PC-3 (cell line): ENCODE results near the gene CES3. TPM values are rescaled to one million over a fixed set of nuclear protein-coding genes. Genes with fewer than 3 reads are reported as not detected.
A peak's percentile ranks its signal among the peaks of the same experiment; 100 is the strongest.

Experiments used
- ATAC-seq: fragments of 200-7000 bp; cut with Tn5 transposase; 2 replicates; pipeline ENCODE4 v1.9.1; 2020; ENCODE audit warnings: mild to moderate bottlenecking, moderate library complexity
- BruUV-seq: library from RNA; stranded (reverse); fragments of 400-500 nt; replicated peaks from 2 replicates; lab custom pipeline; 2021; lab: Mats Ljungman, UMichigan
- CTCF ChIA-PET: fragments of 300-600 bp; sonication (Branson Sonifier 250); formaldehyde crosslinking; loops from one replicate; lab custom pipeline; 2022; ENCODE audit warnings: antibody characterized with exemption; lab: Charles Lee
- POLR2A ChIA-PET: fragments of 300-600 bp; sonication (Branson Sonifier 250); formaldehyde crosslinking; loops from one replicate; lab custom pipeline; 2022; ENCODE audit warnings: antibody characterized with exemption; ENCODE audit not compliant: unreplicated experiment; lab: Charles Lee
- DNase-seq: peaks from one replicate; pipeline ENCODE4 v3.0.0-alpha.2; 2015
- H2AFZ ChIP-seq: fragments of 300-600 bp; sonication (generic); 2 replicates; pipeline ENCODE4 v1.6.0; 2016; ENCODE audit warnings: antibody characterized with exemption, low read length
- H3F3A ChIP-seq: fragments of 300-600 bp; sonication (generic); one replicate; pipeline ENCODE4 v1.6.0; 2017; ENCODE audit warnings: antibody characterized with exemption, low read length, control low read depth, mild to moderate bottlenecking; ENCODE audit not compliant: unreplicated experiment
- H3K27ac ChIP-seq: fragments of 300-600 bp; sonication (generic); 2 replicates; pipeline ENCODE4 v1.5.1; 2016; ENCODE audit warnings: mild to moderate bottlenecking, low read length
- H3K27me3 ChIP-seq: fragments of 300-600 bp; sonication (generic); 2 replicates; pipeline ENCODE4 v1.6.1; 2016; ENCODE audit warnings: low read length, mixed read lengths
- H3K36me3 ChIP-seq: fragments of 300-600 bp; sonication (generic); 2 replicates; pipeline ENCODE4 v1.6.1; 2016; ENCODE audit warnings: low read depth, mixed run types, low read length, mixed read lengths
- H3K4me1 ChIP-seq: fragments of 300-600 bp; sonication (generic); 2 replicates; pipeline ENCODE4 v1.5.1; 2016; ENCODE audit warnings: low read length; ENCODE audit not compliant: insufficient read depth
- H3K4me2 ChIP-seq: fragments of 300-600 bp; sonication (generic); 2 replicates; pipeline ENCODE4 v1.6.0; 2016; ENCODE audit warnings: low read length
- H3K4me3 ChIP-seq: fragments of 300-600 bp; sonication (generic); 2 replicates; pipeline ENCODE4 v1.5.1; 2016; ENCODE audit warnings: mild to moderate bottlenecking, low read length, mixed read lengths
- H3K79me2 ChIP-seq: fragments of 300-600 bp; sonication (generic); 2 replicates; pipeline ENCODE4 v1.6.1; 2017; ENCODE audit warnings: low read length, mixed read lengths
- H3K9ac ChIP-seq: fragments of 300-600 bp; sonication (generic); 2 replicates; pipeline ENCODE4 v1.6.0; 2016; ENCODE audit warnings: mild to moderate bottlenecking, low read length
- H3K9me2 ChIP-seq: fragments of 300-600 bp; sonication (generic); replicated peaks from 2 replicates; pipeline ENCODE4 v1.6.1; 2016; ENCODE audit warnings: mixed run types, low read length, mixed read lengths
- H3K9me3 ChIP-seq: fragments of 300-600 bp; sonication (generic); 2 replicates; pipeline ENCODE4 v1.6.1; 2016; ENCODE audit warnings: low read length, mixed read lengths
- H4K20me1 ChIP-seq: fragments of 300-600 bp; sonication (generic); 2 replicates; pipeline ENCODE4 v1.6.1; 2016; ENCODE audit warnings: low read length, mixed read lengths
- CTCF ChIP-seq: fragments of 300-600 bp; sonication (generic); conservative IDR thresholded peaks from 2 replicates; pipeline ENCODE4 v1.5.1; 2017; ENCODE audit warnings: antibody characterized with exemption, low read depth, mild to moderate bottlenecking, low read length
- EZH2 ChIP-seq: fragments of 300-600 bp; sonication (generic); IDR thresholded peaks from one replicate; pipeline ENCODE4 v1.6.1; 2017; ENCODE audit warnings: antibody characterized with exemption, mild to moderate bottlenecking, low read length; ENCODE audit not compliant: unreplicated experiment
- EZH2phosphoT487 ChIP-seq: fragments of 300-600 bp; sonication (generic); IDR thresholded peaks from 2 replicates; pipeline ENCODE4 v1.6.1; 2018; ENCODE audit warnings: mild to moderate bottlenecking, antibody characterized with exemption, low read length, borderline replicate concordance
- intact Hi-C: fragments of 100-400 bp; cut with micrococcal nuclease; formaldehyde crosslinking; loops from 2 replicates; pipeline ENCODE4 v1.9.0; 2023
- total RNA-seq: library from RNA; depleted of rRNA; stranded (reverse); fragments of >200 nt; gene quantifications from 2 replicates; pipeline ENCODE4 v1.2.3, GENCODE V29; 2014

CES3 gene
- total RNA-seq, 1 experiment from 2014 or later, result 0.26 TPM

DNA sequence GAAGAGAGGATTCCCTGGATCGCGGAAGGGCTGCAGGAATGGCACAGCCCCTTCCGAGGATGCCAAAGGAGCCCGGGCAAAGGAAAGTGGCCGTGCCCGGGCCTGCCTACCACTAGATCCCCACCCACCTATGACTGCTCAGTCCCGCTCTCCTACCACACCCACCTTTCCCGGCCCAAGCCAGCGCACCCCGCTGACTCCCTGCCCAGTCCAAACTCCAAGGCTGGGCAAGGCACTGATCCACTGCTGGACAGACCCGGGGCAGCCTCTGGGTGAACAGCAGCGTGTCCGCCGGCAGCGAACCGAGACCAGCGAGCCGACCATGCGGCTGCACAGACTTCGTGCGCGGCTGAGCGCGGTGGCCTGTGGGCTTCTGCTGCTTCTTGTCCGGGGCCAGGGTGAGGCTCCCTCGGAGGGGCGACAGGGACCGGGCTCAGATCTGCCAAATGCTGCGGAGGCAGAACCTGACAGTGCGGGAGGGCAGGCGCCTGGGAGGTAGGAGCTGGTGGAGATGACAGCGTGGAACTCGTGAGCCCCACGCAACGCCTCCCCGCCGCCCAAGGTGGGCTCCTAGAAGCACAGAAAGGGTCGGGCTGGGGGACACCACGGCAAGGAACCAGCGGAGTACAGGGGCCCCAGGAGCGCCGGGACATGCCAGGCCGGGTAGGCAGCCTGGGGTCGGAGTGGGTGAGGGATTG is 25.6 kb upstream of the CES3 start, which contains the start of gene CES2:
Gene CES2 (plus strand): TSS at position 203 of the 698 bp plus-strand sequence. CDS start 120 bp downstream, at position 323.
- H3K79me2 ChIP-seq, result peaks cover 42% of the 10 kb centered on the region
- peak within 1 kb of the TSS; percentile 95 for H3K4me3 ChIP-seq
- DNase-seq (peak; percentile 62), ATAC-seq (peak; percentile 84)
- no peaks in the 10 kb centered on the region for H3K9me3 ChIP-seq
- H4K20me1 ChIP-seq, result peaks cover 3% of the 10 kb centered on the region; the same call in 1 of the 2 replicates
- BruUV-seq, result no TSS peak
- H3K9ac ChIP-seq, result peak within 1 kb of the TSS; percentile 92
- no peaks in the 10 kb centered on the region for H3F3A ChIP-seq
- ChIA-PET POLR2A (no interaction called here), CTCF (no interaction called here)
- peak within 1 kb of the TSS; percentile 74 for H3K27ac ChIP-seq
- intact Hi-C loops, result no loop called here
- H3K4me1 ChIP-seq, result peaks cover 12% of the 10 kb centered on the region; the same call in 1 of the 2 replicates
- H2AFZ ChIP-seq, result peak within 1 kb of the TSS; percentile 85
- H3K4me2 ChIP-seq, result peak within 1 kb of the TSS; percentile 100
- no peaks in the 10 kb centered on the region for H3K9me2 ChIP-seq
- H3K36me3 ChIP-seq, result no peaks in the 10 kb centered on the region
- TF ChIP-seq CTCF (no peak), EZH2 (no peak), EZH2phosphoT487 (no peak)
- H3K27me3 ChIP-seq, result no peaks in the 10 kb centered on the region

GRCh38 chr16:66936462-66936861 is 24.6 kb upstream of the CES3 start:
- H3K9ac ChIP-seq, result no peak overlapping the region
- H3K36me3 ChIP-seq, result no peaks in the 10 kb centered on the region
- peaks cover 3% of the 10 kb centered on the region; the same call in 1 of the 2 replicates for H4K20me1 ChIP-seq
- peak overlapping the region; percentile 100; the same call in 1 of the 2 replicates for H3K4me2 ChIP-seq
- no peaks in the 10 kb centered on the region for H3K27me3 ChIP-seq
- H2AFZ ChIP-seq, result no peak overlapping the region
- no peak overlapping the region for H3K4me3 ChIP-seq
- BruUV-seq, result no TSS peak
- intact Hi-C loops, result no loop called here
- no peak for TF ChIP-seq EZH2
- no peak for TF ChIP-seq EZH2phosphoT487
- no peak for TF ChIP-seq CTCF
- H3K9me2 ChIP-seq, result no peaks in the 10 kb centered on the region
- ChIA-PET POLR2A (no interaction called here), CTCF (no interaction called here)
- peaks cover 10% of the 10 kb centered on the region; the same call in 1 of the 2 replicates for H3K4me1 ChIP-seq
- no peaks in the 10 kb centered on the region for H3K9me3 ChIP-seq
- ATAC-seq (no peak), DNase-seq (no peak)
- H3K27ac ChIP-seq, result no peak overlapping the region
- H3F3A ChIP-seq, result no peaks in the 10 kb centered on the region
- peaks cover 42% of the 10 kb centered on the region for H3K79me2 ChIP-seq
